Epithelial cell of prostate (primary cell): ENCODE results near the gene VPS18.
"Not testable (repeated sequence)": the region's sequence is repeated elsewhere in the genome, so short reads cannot be mapped to it uniquely, and the experiment has no call there.

ENCODE experiments used
- DNase-seq: peaks from one replicate; pipeline ENCODE4 v3.0.0-alpha.2; 2011; ENCODE audit warnings: low read depth, low spot score
- H3K27ac ChIP-seq: fragments of 450-650 bp; 2 replicates; pipeline ENCODE4 v1.5.1; 2017; ENCODE audit warnings: mild to moderate bottlenecking

VPS18 gene, protein sequence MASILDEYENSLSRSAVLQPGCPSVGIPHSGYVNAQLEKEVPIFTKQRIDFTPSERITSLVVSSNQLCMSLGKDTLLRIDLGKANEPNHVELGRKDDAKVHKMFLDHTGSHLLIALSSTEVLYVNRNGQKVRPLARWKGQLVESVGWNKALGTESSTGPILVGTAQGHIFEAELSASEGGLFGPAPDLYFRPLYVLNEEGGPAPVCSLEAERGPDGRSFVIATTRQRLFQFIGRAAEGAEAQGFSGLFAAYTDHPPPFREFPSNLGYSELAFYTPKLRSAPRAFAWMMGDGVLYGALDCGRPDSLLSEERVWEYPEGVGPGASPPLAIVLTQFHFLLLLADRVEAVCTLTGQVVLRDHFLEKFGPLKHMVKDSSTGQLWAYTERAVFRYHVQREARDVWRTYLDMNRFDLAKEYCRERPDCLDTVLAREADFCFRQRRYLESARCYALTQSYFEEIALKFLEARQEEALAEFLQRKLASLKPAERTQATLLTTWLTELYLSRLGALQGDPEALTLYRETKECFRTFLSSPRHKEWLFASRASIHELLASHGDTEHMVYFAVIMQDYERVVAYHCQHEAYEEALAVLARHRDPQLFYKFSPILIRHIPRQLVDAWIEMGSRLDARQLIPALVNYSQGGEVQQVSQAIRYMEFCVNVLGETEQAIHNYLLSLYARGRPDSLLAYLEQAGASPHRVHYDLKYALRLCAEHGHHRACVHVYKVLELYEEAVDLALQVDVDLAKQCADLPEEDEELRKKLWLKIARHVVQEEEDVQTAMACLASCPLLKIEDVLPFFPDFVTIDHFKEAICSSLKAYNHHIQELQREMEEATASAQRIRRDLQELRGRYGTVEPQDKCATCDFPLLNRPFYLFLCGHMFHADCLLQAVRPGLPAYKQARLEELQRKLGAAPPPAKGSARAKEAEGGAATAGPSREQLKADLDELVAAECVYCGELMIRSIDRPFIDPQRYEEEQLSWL

DNA sequence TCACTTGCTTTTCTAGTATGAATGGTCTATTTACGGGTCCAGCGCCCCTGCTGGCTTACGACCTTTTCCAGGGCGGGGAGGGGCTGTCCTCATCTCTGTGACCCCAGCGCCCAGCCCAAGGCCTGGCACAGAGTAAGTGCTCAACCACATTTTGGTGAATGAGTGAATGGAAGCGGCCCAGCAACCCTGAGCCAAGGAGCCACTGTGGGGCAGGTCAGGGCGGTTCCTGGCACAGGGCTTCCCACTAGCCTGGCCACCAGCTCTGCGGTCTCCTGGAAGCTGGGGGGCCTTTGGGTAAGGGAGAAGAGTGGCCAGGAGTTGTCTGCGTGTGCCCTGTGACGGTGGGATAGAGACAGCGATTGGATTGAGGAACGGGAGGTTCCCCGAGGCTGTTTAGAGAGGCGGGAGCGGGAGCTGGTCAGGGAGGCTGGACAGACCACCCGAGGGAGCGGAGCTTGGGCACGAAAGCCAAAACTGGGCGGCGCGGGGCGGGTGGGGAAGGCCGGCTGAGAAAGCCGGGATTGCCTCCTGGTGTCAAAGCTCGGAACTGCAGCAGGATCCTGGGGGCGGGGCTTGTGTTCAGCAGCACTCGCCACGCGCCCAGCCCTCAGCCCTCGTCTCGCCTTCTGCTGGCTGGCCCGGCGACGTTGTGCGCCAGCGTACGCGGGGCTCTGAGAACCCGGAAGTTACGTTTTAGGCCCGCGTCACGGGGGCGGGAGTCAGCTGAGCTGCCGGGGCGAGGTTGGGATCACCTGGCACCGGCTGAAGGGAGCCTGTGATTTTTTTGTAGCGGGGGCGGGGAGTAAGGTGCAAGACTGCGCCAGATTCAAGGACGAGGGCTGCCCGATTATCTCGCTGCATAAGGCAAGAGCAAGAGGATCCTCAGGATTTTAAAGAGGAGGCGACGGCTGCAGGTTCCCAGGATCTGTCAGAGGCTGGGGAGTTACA, at the start of gene VPS18:
TSS of gene VPS18 (plus strand) at position 718 of the 948 bp plus-strand sequence. CDS start 319 bp downstream, outside the sequence.
- DNase-seq: peak; percentile 91
- H3K27ac ChIP-seq: peak within 1 kb of the TSS; percentile 85

DNA sequence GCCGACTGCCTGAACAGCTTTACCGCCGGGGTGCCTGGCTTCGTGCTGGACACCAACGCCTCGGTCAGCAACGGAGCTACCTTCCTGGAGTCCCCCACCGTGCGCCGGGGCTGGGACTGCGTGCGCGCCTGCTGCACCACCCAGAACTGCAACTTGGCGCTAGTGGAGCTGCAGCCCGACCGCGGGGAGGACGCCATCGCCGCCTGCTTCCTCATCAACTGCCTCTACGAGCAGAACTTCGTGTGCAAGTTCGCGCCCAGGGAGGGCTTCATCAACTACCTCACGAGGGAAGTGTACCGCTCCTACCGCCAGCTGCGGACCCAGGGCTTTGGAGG, 49.6 kb upstream of the VPS18 start:
- H3K27ac ChIP-seq: peak overlapping the region; percentile 97
- DNase-seq: no peak

DNA sequence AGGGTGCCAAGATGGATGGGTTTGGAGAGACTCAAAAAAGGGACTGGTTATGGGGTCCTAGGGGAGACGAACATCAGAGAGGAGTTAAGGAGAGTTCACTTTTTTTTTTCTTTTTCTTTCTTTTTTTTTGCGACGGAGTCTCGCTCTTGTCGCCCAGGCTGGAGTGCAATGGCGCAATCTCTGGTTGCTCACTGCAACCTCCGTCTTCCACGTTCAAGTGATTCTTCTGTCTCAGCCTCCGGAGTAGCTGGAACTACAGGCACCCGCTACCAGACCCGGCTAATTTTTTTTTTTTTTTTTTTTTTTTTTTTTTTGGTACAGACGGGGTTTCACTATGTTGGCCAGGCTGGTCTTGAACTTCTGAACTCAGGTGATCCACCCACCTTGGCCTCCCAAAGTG, 49.2 kb upstream of the VPS18 start:
- peak overlapping the region; percentile 97 for H3K27ac ChIP-seq

DNA sequence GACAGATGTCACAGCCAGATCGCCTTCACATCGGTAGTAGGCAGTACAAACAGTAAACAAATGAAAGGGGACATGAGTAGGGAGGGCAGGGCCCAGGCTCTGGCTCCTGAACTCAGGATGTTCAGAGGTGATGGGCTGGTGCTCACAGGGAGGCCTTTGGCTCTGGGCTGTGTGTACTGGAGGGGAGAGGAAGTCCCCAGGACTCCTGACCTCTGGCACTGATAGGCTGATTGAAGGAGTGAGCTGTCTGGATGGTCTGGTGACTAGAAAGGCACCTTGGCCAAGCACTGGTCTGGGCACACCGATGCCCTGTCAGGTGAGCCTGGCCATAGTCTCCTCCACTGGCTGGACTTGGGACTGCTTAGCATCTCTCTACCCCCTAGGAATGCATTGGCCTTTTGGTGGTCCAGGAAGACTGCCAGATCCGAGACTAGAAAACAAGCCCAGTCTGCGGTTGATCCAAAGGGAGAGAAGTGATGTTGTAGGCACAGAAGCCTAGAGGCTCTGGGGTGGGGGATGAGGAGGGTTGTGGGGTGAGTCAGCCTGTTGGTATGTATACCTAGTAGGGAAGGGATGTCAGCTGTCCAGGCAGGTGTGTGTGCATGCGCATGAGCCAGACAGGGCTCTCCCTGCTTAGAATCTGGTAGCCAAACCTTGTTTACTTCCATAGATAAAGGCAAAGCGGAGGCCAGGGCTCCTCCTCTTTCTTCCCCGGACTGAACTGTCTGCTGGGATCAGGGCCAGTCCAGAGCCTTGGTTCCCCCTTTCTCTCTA, 48.6 kb upstream of the VPS18 start:
- peak overlapping the region; percentile 97 for H3K27ac ChIP-seq
- DNase-seq: peak; percentile 91

More for the DNA sequence above, 49.2 kb upstream of the VPS18 start:
- no peak for DNase-seq

DNA sequence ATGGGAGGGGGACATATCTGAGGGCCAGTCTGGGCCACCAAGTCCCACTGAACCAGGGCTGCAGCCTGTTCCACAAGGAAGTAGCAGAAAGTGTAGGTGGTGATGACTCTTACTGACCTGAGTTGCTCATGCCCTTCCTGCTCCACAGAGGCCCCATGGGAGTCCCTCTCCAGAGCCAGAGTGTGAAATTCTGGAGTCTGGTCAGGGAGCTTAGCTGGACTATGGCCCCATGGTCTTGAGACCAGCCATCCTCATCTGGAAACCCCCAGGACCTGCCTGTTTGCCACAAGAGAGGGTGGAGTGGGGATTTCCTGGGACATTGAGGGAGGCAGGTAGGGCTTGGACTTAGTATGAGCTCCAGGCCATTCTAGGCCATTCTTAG, 47.4 kb upstream of the VPS18 start:
- H3K27ac ChIP-seq: peak overlapping the region; percentile 97
- DNase-seq: no peak

DNA sequence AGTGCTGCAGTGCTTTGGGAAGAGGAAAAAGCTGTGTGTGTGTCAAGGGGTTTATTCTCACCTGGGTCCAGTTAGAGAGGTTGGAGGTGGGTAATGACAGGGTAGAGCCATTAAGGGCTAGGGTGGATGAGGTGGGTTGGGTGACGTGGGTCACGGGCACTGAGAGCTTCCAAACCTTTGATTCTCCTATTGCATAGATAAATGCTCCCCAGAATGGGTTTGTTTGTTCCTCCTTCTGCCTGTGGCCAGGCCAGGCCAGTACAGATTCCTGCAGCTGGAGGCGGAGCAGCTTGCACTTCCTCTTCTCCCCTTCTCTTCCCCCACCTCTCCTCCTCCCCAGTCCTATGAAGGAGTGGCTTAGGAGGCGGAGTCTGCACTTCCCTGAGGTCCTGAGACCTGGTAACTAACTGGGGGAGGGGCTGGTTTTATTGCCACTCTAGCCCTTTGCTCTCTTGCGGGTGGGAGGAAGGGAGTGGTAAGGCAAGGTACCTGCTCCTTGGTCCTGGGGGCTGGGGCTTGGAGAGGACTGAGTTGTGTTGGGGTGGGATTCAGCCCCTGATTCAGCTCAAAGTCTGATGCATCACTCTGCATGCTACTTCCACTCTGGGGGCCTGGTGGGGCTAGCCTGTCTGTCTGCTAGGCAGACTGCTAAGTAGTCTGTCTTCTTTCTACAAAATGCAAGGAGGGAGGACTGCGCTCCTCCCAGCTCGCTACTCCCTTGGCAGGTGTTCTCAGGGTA, 46.9 kb upstream of the VPS18 start:
- DNase-seq: no peak
- peak overlapping the region; percentile 97 for H3K27ac ChIP-seq

DNA sequence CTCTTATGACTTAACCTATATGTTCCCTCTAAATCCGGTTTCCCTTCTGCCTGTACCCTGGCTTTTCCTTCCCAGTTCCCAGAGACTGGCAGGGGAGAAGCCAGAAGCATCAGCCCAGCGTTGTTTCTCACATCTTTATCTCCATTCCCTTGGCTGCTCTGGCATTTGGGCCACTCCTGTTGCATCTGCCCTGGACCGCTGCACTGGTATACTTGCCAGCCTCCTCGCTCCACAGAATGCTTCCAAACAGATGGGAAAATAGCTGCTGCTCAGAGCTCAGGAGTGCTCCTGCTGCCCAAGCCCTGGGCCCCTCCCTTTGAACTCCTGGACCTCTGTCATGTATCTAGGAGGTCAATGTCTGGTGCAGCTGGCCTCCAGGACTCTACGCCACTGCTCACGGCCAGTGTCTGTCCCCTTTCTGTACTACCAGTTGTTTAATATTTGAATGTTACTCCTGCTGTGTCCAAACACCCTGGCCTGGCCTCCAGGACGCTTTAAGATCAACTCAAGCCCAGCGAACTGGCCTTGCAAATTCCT, 43.6 kb upstream of the VPS18 start:
- DNase-seq: no peak
- no peak overlapping the region for H3K27ac ChIP-seq

DNA sequence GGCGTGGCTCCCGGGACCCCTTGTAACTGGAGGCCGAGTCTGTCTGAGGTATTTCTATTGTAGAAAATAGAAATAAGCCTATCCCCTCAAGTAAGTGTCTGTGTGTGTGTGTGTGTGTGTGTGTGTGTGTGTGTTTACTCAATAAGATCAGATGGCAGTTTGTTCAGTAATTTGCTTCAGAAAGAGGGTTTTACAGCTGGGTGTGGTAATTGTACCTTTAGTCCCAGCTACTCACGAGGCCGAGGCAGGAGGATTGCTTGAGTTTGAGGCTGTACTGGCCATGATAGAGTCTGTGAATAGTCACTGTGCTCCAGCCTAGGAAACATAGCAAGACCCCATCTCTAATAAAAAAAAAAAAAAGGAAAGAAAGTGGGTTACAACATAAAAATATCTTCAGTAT, 41.7 kb upstream of the VPS18 start:
- no peak overlapping the region for H3K27ac ChIP-seq
- DNase-seq: no peak

DNA sequence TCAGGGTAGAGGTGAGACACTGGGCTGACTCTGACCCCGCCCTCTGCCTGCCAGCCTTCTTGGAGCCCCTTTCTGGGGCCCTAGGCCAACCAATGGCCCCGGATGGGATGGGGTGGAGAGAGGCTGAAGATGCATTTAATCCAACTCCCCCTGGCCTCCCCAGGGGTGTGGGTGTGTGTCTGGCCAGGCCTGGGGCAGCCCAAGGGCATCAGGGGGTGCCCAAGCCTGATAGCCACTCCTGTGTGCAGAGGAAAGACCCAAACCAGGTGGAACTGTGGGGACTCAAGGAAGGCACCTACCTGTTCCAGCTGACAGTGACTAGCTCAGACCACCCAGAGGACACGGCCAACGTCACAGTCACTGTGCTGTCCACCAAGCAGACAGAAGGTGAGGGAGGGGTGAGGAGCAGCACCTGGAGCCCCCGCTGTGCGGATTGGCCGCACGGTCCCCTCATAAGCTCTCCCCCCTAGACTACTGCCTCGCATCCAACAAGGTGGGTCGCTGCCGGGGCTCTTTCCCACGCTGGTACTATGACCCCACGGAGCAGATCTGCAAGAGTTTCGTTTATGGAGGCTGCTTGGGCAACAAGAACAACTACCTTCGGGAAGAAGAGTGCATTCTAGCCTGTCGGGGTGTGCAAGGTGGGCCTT, 40.9 kb upstream of the VPS18 start:
- H3K27ac ChIP-seq: no peak overlapping the region
- no peak for DNase-seq

DNA sequence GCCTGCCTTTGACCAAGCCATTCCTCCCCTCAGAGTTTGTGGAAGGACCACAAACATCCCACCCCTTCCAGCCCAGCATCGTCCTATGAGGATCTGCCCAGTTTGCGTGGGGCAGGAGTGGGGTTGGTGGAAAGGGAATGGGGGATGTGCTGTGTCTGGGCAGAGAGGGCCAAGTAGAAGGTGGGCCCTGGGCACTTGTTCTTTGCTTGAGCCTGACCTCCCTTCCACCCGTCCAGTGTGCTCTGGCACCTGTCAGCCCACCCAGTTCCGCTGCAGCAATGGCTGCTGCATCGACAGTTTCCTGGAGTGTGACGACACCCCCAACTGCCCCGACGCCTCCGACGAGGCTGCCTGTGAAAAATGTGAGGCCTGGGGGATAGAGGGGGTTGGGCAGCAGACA, 40.1 kb upstream of the VPS18 start:
- H3K27ac ChIP-seq: no peak overlapping the region
- DNase-seq: no peak

DNA sequence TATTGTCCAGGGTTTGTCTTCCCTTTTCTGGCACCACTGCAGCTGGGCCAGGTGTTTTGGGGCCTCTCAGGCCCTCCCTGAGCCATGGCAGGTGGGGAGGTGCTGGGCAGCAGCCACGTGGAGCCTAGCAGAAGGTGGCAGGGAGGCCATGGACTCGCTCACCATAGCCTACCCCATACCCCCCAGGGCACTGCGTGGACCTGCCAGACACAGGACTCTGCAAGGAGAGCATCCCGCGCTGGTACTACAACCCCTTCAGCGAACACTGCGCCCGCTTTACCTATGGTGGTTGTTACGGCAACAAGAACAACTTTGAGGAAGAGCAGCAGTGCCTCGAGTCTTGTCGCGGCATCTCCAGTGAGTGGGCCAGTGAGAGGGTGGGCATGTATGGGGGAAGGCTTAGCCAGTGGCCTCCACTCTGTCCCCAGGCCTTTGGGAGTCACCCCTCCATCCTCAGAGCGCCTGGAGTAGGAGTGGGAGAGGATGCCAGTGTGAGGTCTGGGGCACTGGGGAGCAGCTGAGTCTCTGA, 38.5 kb upstream of the VPS18 start:
- H3K27ac ChIP-seq: no peak overlapping the region
- no peak for DNase-seq

DNA sequence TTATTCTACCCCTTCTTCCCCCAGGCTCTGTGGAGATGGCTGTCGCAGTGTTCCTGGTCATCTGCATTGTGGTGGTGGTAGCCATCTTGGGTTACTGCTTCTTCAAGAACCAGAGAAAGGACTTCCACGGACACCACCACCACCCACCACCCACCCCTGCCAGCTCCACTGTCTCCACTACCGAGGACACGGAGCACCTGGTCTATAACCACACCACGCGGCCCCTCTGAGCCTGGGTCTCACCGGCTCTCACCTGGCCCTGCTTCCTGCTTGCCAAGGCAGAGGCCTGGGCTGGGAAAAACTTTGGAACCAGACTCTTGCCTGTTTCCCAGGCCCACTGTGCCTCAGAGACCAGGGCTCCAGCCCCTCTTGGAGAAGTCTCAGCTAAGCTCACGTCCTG, 37.5 kb upstream of the VPS18 start:
- no peak for DNase-seq
- H3K27ac ChIP-seq: peak overlapping the region; percentile 72

DNA sequence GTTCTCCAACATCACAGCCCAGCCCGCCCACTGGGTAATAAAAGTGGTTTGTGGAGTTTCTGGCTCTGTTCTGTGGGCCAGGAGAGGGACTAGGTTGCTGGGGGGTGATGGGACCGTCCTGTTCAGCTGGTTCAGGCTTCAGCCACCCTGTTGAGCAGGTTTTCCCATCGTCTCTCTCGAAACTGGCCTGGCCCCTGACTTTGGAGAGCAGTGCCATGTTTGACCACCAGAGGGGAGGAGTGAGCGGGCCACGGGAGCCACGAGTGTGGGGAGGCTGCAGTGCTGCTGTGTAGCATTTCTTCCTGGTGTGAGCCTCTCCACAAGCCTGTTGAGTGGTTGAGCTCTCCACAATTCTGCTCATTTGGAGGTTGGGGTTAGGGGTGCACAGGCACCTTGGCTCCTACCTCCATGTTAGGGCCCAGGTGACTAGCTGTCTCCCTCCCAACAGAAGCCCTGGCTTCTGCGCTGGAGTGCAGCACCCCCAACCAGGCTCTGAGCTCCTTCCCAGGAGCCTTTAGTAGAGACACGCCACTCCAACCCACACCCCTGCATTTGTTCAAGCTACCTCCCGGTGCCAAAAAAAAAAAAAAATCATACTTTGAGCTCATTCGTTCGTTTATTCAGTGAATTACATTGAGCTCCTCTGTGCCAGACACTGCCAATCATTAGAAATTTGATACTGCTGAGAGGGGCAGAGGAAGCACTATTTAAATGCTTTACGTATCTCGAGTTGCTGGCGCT, 36.5 kb upstream of the VPS18 start:
- peak overlapping the region; percentile 72 for H3K27ac ChIP-seq

DNA sequence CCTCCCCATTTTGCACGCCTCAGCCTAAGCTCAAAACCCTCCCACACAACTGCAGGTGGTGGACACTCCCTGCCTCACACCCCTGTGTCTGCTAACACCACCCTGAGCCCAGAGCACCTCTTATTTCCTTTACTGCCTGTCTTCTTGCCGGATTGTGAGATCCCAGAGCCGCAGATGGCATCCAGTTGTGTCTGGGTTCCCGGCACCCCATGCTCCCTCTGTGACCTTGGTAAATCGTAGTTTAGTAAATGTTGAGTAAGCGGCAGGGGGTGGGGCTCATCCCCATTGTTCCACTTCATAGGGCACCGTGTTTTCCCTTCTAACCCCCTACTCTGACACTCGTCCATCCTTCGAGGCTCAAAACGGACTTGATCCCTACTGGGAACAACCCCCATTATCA, 35.5 kb upstream of the VPS18 start:
- no peak overlapping the region for H3K27ac ChIP-seq
- DNase-seq: no peak

More for the DNA sequence above, 36.5 kb upstream of the VPS18 start:
- no peak for DNase-seq

DNA sequence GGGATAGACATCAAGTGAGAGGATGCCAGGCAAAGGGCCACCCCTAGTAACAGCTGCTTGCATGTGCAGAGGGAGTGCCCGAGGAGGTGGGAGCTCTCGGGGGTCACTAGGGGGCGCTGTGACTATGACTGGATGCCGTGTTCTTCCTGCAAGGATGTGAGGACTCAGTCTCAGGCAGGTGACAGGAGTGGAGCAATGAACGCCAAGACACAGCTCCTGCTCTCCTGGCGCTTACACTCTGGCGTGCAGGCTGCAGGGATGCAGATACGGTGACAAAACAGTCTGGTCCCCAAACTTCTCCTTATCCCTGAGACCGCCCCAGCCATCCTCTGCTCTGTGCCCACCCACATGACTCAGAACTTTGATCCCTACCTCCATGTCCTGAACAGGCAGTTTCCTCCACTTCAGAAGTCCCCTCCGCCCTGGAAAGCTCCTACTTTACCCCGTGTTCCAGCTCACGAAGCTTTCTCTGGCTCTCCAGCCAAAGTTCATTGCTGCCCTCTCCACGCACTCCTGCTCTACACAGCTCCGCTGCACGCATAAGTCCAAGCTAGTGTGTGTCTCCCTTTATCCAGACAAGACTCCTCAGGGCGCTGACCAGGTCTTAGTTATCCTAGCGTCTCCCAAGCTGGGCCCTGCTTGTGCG, 34.9 kb upstream of the VPS18 start:
- no peak for DNase-seq

DNA sequence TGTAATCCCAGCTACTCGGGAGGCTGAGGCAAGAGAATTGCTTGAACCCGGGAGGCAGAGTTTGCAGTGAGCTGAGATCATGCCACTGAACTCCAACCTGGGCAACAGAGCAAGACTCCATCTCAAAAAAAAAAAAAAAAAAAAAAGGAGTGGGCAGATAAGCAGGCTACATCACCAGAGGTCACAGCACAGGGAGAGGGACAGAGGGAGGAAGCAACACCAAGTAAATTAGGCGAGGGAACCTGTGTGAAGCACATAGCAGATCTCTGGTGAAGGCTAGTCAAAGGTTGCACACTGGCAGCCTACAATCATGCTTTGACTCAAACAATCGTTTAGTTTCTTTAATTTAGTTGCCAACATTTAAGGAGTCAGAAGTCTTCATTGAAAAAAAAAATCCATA, 33.1 kb upstream of the VPS18 start:
- DNase-seq, H3K27ac ChIP-seq: not testable (repeated sequence)

More for the DNA sequence above, 34.9 kb upstream of the VPS18 start:
- H3K27ac ChIP-seq: no peak overlapping the region
